ENCODE data around the gene KBTBD4. TPM values are rescaled to one million over a fixed set of nuclear protein-coding genes. Genes with fewer than 3 reads are reported as not detected.
"Not testable (repeated sequence)": the region's sequence is repeated elsewhere in the genome, so short reads cannot be mapped to it uniquely, and the experiment has no call there.

The KBTBD4 gene
- total and polyA plus RNA-seq, 2 donors (not counting 1 experiment from before 2014, with no cell fraction given): 19.9 to 20.0 TPM

DNA sequence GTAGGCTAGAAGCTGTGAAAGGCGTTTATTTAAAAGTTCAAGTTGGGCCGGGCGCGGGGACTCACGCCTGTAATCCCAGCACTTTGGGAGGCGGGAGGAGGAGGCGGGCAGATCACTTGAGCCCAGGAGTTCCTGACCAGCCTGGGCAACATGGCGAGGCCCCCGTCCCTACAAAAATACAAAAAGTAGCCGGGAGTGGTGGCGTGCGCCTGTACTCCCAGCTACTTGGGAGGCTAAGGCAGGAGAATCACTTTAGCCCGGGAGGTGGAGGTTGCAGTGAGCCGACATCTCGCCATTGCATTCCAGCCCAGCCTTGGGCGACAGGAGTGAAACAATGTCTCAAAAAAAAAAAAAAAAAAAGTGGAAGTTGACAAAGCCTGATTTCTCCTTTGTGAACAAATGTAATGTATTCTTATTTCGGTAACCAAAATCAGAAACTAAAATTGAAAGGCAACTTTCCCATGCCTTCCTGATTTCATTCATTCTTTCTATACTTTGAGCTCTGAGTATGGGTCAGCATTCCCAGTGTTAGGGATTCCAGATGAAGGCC, 12.5 kb downstream of the KBTBD4 start:
- H3K27ac ChIP-seq (ENCODE audit: insufficient read depth, low read length): peak overlapping the region; percentile 72
- peaks cover 14% of the 10 kb centered on the region for H3K79me2 ChIP-seq (ENCODE audit: control insufficient read depth, insufficient read depth, low read length)
- H3K36me3 ChIP-seq (ENCODE audit: control insufficient read depth, insufficient read depth, low read length): peaks cover 5% of the 10 kb centered on the region

DNA sequence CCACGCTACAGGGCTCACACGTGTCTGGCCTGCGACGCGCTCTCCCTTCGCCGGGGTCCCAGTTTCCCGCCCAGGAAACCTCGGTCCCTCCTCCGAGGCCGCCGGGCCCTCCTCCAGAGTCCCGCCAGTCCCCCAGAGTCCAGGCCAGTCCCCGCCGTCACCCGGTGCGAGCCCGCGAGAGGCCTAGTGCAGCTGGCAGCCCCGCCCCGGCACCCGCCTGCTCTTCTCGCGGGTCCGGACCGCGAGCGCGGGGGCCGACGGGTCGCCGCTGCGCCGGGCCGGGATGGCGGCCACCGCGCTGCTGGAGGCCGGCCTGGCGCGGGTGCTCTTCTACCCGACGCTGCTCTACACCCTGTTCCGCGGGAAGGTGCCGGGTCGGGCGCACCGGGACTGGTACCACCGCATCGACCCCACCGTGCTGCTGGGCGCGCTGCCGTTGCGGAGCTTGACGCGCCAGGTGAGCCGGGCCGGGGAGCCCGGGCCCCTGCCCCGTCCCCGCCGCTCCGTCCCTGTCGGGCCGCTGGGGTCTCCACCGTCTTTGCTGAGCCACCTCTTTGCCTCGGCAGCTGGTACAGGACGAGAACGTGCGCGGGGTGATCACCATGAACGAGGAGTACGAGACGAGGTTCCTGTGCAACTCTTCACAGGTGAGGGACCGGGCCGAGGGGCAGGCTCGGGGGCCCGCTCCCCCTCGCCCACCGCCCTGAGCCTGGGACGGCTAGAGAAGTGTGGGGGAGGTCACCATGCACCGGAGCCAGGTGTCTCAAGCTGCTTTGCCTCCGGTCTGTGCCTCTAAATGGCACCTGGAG, 13.2 kb downstream of the KBTBD4 start, which contains the start of gene PTPMT1:
PTPMT1 (plus strand) TSS at position 260 of the 809 bp plus-strand sequence; CDS start at position 284, 24 bp downstream.
- H3K79me2 ChIP-seq (ENCODE audit: control insufficient read depth, insufficient read depth, low read length): peaks cover 14% of the 10 kb centered on the region
- DNase-seq (ENCODE audit: low read depth in 2 of 2): peak; percentile 68 to 72
- peak within 1 kb of the TSS; percentile 80 to 93 (median 86) for H3K4me3 ChIP-seq (replicated peaks in 1 of 4; ENCODE audit: control extremely low read depth in 1 of 4, insufficient read depth in 1 of 4, low read depth in 3 of 4, low read length in 4 of 4)
- no peaks in the 10 kb centered on the region for H4K20me1 ChIP-seq (ENCODE audit: control insufficient read depth, extremely low read depth, insufficient read depth, low read length)
- no peaks in the 10 kb centered on the region for H3K4me1 ChIP-seq (ENCODE audit: control insufficient read depth, extremely low read depth, insufficient read depth, low read length)
- TF ChIP-seq, protein P1, sequence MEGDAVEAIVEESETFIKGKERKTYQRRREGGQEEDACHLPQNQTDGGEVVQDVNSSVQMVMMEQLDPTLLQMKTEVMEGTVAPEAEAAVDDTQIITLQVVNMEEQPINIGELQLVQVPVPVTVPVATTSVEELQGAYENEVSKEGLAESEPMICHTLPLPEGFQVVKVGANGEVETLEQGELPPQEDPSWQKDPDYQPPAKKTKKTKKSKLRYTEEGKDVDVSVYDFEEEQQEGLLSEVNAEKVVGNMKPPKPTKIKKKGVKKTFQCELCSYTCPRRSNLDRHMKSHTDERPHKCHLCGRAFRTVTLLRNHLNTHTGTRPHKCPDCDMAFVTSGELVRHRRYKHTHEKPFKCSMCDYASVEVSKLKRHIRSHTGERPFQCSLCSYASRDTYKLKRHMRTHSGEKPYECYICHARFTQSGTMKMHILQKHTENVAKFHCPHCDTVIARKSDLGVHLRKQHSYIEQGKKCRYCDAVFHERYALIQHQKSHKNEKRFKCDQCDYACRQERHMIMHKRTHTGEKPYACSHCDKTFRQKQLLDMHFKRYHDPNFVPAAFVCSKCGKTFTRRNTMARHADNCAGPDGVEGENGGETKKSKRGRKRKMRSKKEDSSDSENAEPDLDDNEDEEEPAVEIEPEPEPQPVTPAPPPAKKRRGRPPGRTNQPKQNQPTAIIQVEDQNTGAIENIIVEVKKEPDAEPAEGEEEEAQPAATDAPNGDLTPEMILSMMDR (conservative IDR thresholded peaks at IDR 0.05 in 1 of 2, IDR thresholded peaks at IDR 0.05 in 1 of 2; ENCODE audit: low read depth in 1 of 2, low read length in 2 of 2): no peak
- no peak for TF ChIP-seq EZH2 (IDR thresholded peaks at IDR 0.05; ENCODE audit: low read length, missing control alignments)
- H3K36me3 ChIP-seq (ENCODE audit: control insufficient read depth, insufficient read depth, low read length): peaks cover 3% of the 10 kb centered on the region
- peak within 1 kb of the TSS; percentile 72 for H3K27ac ChIP-seq (ENCODE audit: insufficient read depth, low read length)
- H3K27me3 ChIP-seq (ENCODE audit: control insufficient read depth, insufficient read depth, low read length): no peaks in the 10 kb centered on the region
- no peaks in the 10 kb centered on the region for H3K9me3 ChIP-seq (ENCODE audit: control insufficient read depth, insufficient read depth, low read depth, low read length)
- peak within 1 kb of the TSS; percentile 93 for H3K9ac ChIP-seq (ENCODE audit: insufficient read depth, low read length)
- H2AFZ ChIP-seq (ENCODE audit: low read length): peak within 1 kb of the TSS; percentile 83
- H3K4me2 ChIP-seq (ENCODE audit: extremely low read depth, insufficient read depth, low read length): peak within 1 kb of the TSS; percentile 92

More for the DNA sequence above, 12.5 kb downstream of the KBTBD4 start:
- Histone ChIP-seq H3K4me3 (replicated peaks in 1 of 4; ENCODE audit: control extremely low read depth in 1 of 4, insufficient read depth in 1 of 4, low read depth in 3 of 4, low read length in 4 of 4) (peak overlapping the region; percentile 80 to 93 (median 86)), H3K9me3 (ENCODE audit: control insufficient read depth, insufficient read depth, low read depth, low read length) (no peaks in the 10 kb centered on the region), H3K4me1 (ENCODE audit: control insufficient read depth, extremely low read depth, insufficient read depth, low read length) (no peaks in the 10 kb centered on the region), H4K20me1 (ENCODE audit: control insufficient read depth, extremely low read depth, insufficient read depth, low read length) (no peaks in the 10 kb centered on the region), H3K27me3 (ENCODE audit: control insufficient read depth, insufficient read depth, low read length) (no peaks in the 10 kb centered on the region), H3K4me2 (ENCODE audit: extremely low read depth, insufficient read depth, low read length) (peak overlapping the region; percentile 89), H3K9ac (ENCODE audit: insufficient read depth, low read length) (peak overlapping the region; percentile 93), H2AFZ (ENCODE audit: low read length) (no peak overlapping the region)
- no peak for DNase-seq (ENCODE audit: low read depth in 2 of 2)
- no peak for TF ChIP-seq EZH2 (IDR thresholded peaks at IDR 0.05; ENCODE audit: low read length, missing control alignments)
- TF ChIP-seq, protein P1 (conservative IDR thresholded peaks at IDR 0.05 in 1 of 2, IDR thresholded peaks at IDR 0.05 in 1 of 2; ENCODE audit: low read depth in 1 of 2, low read length in 2 of 2): no peak

DNA sequence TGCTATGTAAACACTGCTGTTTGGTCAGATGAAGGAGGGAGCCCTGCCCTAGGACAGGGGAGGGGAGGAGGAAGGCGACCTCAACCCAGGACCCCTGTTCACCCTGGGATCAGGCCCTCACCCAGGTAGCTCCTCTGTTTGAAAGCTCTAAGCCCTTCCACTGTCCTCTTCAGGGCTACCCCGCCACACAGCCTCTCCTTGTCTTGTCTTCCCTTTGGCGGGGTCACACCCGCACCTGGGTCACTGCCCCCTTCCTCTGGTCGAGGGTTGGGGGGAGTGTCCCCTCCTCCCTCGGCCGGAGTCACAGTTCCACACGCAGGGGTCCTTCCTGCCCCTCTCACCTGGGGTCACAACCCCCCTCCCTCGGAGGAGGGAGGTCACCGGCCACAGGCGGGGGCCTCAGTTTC, 13.8 kb downstream of the KBTBD4 start:
- peak overlapping the region; percentile 83 for H2AFZ ChIP-seq (ENCODE audit: low read length)
- peak overlapping the region; percentile 92 for H3K4me2 ChIP-seq (ENCODE audit: extremely low read depth, insufficient read depth, low read length)
- H3K4me3 ChIP-seq (replicated peaks in 1 of 4; ENCODE audit: control extremely low read depth in 1 of 4, insufficient read depth in 1 of 4, low read depth in 3 of 4, low read length in 4 of 4): peak overlapping the region; percentile 68 to 93 (median 86)
- DNase-seq (ENCODE audit: low read depth in 2 of 2): no peak
- peaks cover 2% of the 10 kb centered on the region for H3K36me3 ChIP-seq (ENCODE audit: control insufficient read depth, insufficient read depth, low read length)
- H3K27ac ChIP-seq (ENCODE audit: insufficient read depth, low read length): peak overlapping the region; percentile 72
- H3K4me1 ChIP-seq (ENCODE audit: control insufficient read depth, extremely low read depth, insufficient read depth, low read length): no peaks in the 10 kb centered on the region
- H3K79me2 ChIP-seq (ENCODE audit: control insufficient read depth, insufficient read depth, low read length): peaks cover 13% of the 10 kb centered on the region
- peak overlapping the region; percentile 93 for H3K9ac ChIP-seq (ENCODE audit: insufficient read depth, low read length)
- no peaks in the 10 kb centered on the region for H3K9me3 ChIP-seq (ENCODE audit: control insufficient read depth, insufficient read depth, low read depth, low read length)
- no peak for TF ChIP-seq EZH2 (IDR thresholded peaks at IDR 0.05; ENCODE audit: low read length, missing control alignments)
- TF ChIP-seq, protein P1 (conservative IDR thresholded peaks at IDR 0.05 in 1 of 2, IDR thresholded peaks at IDR 0.05 in 1 of 2; ENCODE audit: low read depth in 1 of 2, low read length in 2 of 2): no peak
- H3K27me3 ChIP-seq (ENCODE audit: control insufficient read depth, insufficient read depth, low read length): no peaks in the 10 kb centered on the region
- no peaks in the 10 kb centered on the region for H4K20me1 ChIP-seq (ENCODE audit: control insufficient read depth, extremely low read depth, insufficient read depth, low read length)

DNA sequence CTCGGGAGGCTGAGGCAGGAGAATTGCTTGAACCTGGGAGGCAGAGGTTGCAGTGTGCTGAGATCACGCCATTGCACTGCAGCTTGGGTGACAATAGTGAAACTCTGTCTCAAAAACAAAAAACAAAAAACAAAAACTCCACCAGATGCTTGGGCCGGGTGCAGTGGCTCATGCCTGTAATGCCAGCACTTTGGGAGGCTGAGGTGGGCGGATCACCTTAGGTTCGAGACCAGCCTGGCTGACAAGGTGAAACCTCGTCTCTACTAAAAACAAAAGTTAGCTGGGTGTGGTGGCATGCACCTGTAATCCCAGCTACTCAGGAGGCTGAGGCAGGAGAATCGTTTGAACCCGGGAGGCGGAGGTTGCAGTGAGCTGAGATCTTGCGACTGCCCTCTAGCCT, 14.4 kb downstream of the KBTBD4 start:
- Histone ChIP-seq H3K4me3 (replicated peaks in 1 of 4; ENCODE audit: control extremely low read depth in 1 of 4, insufficient read depth in 1 of 4, low read depth in 3 of 4, low read length in 4 of 4) (peak overlapping the region in 2 of 4 experiments; percentile 68 to 93), H3K4me2 (ENCODE audit: extremely low read depth, insufficient read depth, low read length) (peak overlapping the region; percentile 92)
- H3K27ac ChIP-seq (ENCODE audit: insufficient read depth, low read length); H3K27me3 ChIP-seq (ENCODE audit: control insufficient read depth, insufficient read depth, low read length); H4K20me1 ChIP-seq (ENCODE audit: control insufficient read depth, extremely low read depth, insufficient read depth, low read length); H3K9ac ChIP-seq (ENCODE audit: insufficient read depth, low read length); H3K9me3 ChIP-seq (ENCODE audit: control insufficient read depth, insufficient read depth, low read depth, low read length); DNase-seq (ENCODE audit: low read depth in 2 of 2); H3K79me2 ChIP-seq (ENCODE audit: control insufficient read depth, insufficient read depth, low read length); H3K4me1 ChIP-seq (ENCODE audit: control insufficient read depth, extremely low read depth, insufficient read depth, low read length); H3K36me3 ChIP-seq (ENCODE audit: control insufficient read depth, insufficient read depth, low read length); H2AFZ ChIP-seq (ENCODE audit: low read length): not testable (repeated sequence)

Data from fibroblast of lung (primary cell).